Mesendoderm (in vitro differentiated cells): Measurements from ENCODE around the gene GPBP1.
"Not testable (repeated sequence)": the region's sequence is repeated elsewhere in the genome, so short reads cannot be mapped to it uniquely, and the experiment has no call there.

Experiments
- DNase-seq: peaks from one replicate; pipeline ENCODE4 v3.0.0; 2013
- H2AK5ac ChIP-seq: 2 replicates; pipeline ENCODE4 v1.6.1; 2013; ENCODE audit warnings: low read length, inconsistent platforms
- H2BK120ac ChIP-seq: 2 replicates; pipeline ENCODE4 v1.6.1; 2013; ENCODE audit warnings: low read depth, mild to moderate bottlenecking, low read length, moderate library complexity, mixed read lengths
- H2BK15ac ChIP-seq: replicated peaks from 2 replicates; pipeline ENCODE4 v1.6.1; 2013; ENCODE audit warnings: low read depth, mild to moderate bottlenecking, moderate library complexity
- H2BK5ac ChIP-seq: 2 replicates; pipeline ENCODE4 v1.6.1; 2013; ENCODE audit warnings: low read length, inconsistent platforms
- H3K18ac ChIP-seq: 2 replicates; pipeline ENCODE4 v1.6.1; 2013; ENCODE audit warnings: mild to moderate bottlenecking, low read length, mixed read lengths
- H3K23ac ChIP-seq: one replicate; pipeline ENCODE4 v1.6.1; 2013; ENCODE audit warnings: low read length
- H3K27ac ChIP-seq: 2 replicates; pipeline ENCODE4 v1.5.1; 2013; ENCODE audit warnings: low read depth, mild to moderate bottlenecking, inconsistent platforms, low read length, moderate library complexity
- H3K27me3 ChIP-seq: 2 replicates; pipeline ENCODE4 v1.6.1; 2013; ENCODE audit warnings: low read length, control low read depth, mild to moderate bottlenecking, inconsistent platforms; ENCODE audit not compliant: insufficient read depth, poor library complexity
- H3K36me3 ChIP-seq: 2 replicates; pipeline ENCODE4 v1.6.1; 2013; ENCODE audit warnings: low read length, inconsistent platforms; ENCODE audit not compliant: control insufficient read depth, insufficient read depth
- H3K4ac ChIP-seq: one replicate; pipeline ENCODE4 v1.6.1; 2013; ENCODE audit warnings: low read depth, mild to moderate bottlenecking, low read length, moderate library complexity
- H3K4me1 ChIP-seq: 2 replicates; pipeline ENCODE4 v1.6.1; 2013; ENCODE audit warnings: low read depth, low read length, inconsistent platforms; ENCODE audit not compliant: control insufficient read depth
- H3K4me2 ChIP-seq: 2 replicates; pipeline ENCODE4 v1.6.1; 2013; ENCODE audit warnings: low read length
- H3K4me3 ChIP-seq: 2 replicates; pipeline ENCODE4 v1.5.1; 2013; ENCODE audit warnings: mild to moderate bottlenecking, low read length
- H3K56ac ChIP-seq: one replicate; pipeline ENCODE4 v1.6.1; 2013; ENCODE audit warnings: low read length
- H3K79me1 ChIP-seq: 2 replicates; pipeline ENCODE4 v1.6.1; 2013; ENCODE audit warnings: low read length, inconsistent platforms
- H3K79me2 ChIP-seq: 2 replicates; pipeline ENCODE4 v1.6.1; 2013; ENCODE audit warnings: mild to moderate bottlenecking, low read length; ENCODE audit not compliant: control insufficient read depth, insufficient read depth
- H3K9ac ChIP-seq: 2 replicates; pipeline ENCODE4 v1.6.1; 2013; ENCODE audit warnings: low read length, inconsistent platforms
- H4K5ac ChIP-seq: one replicate; pipeline ENCODE4 v1.6.1; 2013; ENCODE audit warnings: low read length
- H4K8ac ChIP-seq: one replicate; pipeline ENCODE4 v1.6.1; 2013; ENCODE audit warnings: low read depth, mild to moderate bottlenecking, control low read depth, low read length, moderate library complexity
- WGBS: extraction: QIAGEN DNeasy Blood & Tissue Kit; methylation state at CpG from one replicate; pipeline ENCODE4 v1.1.7; 2013; ENCODE audit warnings: low lambda C conversion rate, missing lambda C conversion rate; ENCODE audit not compliant: insufficient coverage; ENCODE audit errors: extremely low coverage; 5-methylcytosine and 5-hydroxymethylcytosine counted together

GPBP1 gene

GRCh38 chr5:57277085-57277484 lies 103.2 kb downstream of the GPBP1 start:
- no peak overlapping the region for H3K27ac ChIP-seq
- no peak overlapping the region for H3K18ac ChIP-seq
- H3K23ac ChIP-seq: no peak overlapping the region
- WGBS: no CpG with 5 or more reads among the region's 1 CpG
- H3K4ac ChIP-seq: no peak overlapping the region
- no peak overlapping the region for H3K56ac ChIP-seq
- H2BK5ac ChIP-seq: no peak overlapping the region
- H3K4me3 ChIP-seq: no peak overlapping the region
- peak; percentile 7 for DNase-seq
- no peaks in the 10 kb centered on the region for H3K27me3 ChIP-seq
- no peak overlapping the region for H3K4me2 ChIP-seq
- H4K5ac ChIP-seq: no peak overlapping the region
- no peak overlapping the region for H2BK15ac ChIP-seq
- H3K36me3 ChIP-seq: no peaks in the 10 kb centered on the region
- H2AK5ac ChIP-seq: no peak overlapping the region
- no peaks in the 10 kb centered on the region for H3K79me2 ChIP-seq
- H3K4me1 ChIP-seq: no peaks in the 10 kb centered on the region
- H2BK120ac ChIP-seq: no peak overlapping the region
- H3K9ac ChIP-seq: no peak overlapping the region
- H4K8ac ChIP-seq: no peak overlapping the region
- no peaks in the 10 kb centered on the region for H3K79me1 ChIP-seq

DNA sequence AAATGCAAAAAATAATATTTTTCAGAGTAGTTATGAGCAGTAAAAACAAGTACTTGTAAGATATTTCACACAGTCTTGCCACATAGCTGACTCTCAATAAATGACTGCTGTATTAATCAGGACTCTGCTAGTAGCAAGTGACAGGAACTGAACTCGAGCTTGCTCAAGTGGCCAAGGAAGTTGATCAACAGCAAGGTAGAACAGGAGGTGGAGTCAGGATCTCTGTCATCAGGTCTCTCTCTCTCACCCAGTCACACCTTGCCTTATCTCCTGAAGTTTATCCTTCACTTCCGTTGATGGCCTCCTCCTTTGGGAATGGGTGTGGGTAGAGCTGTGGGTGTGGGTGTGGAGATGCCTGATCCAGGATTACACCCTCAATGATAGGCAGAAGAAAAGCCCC lies 107.0 kb downstream of the GPBP1 start:
- Histone ChIP-seq H4K8ac (no peak overlapping the region), H3K79me2 (no peaks in the 10 kb centered on the region), H3K27ac (no peak overlapping the region), H3K56ac (no peak overlapping the region), H3K4me1 (no peaks in the 10 kb centered on the region), H3K27me3 (no peaks in the 10 kb centered on the region), H3K18ac (no peak overlapping the region), H2BK5ac (no peak overlapping the region), H3K4ac (no peak overlapping the region), H3K9ac (no peak overlapping the region), H2BK15ac (no peak overlapping the region), H2BK120ac (no peak overlapping the region), H2AK5ac (no peak overlapping the region), H3K36me3 (no peaks in the 10 kb centered on the region), H4K5ac (no peak overlapping the region), H3K79me1 (no peaks in the 10 kb centered on the region), H3K23ac (no peak overlapping the region), H3K4me3 (no peak overlapping the region), H3K4me2 (no peak overlapping the region)
- DNase-seq: peak; percentile 47
- no CpG with 5 or more reads among the region's 2 CpGs for WGBS

DNA sequence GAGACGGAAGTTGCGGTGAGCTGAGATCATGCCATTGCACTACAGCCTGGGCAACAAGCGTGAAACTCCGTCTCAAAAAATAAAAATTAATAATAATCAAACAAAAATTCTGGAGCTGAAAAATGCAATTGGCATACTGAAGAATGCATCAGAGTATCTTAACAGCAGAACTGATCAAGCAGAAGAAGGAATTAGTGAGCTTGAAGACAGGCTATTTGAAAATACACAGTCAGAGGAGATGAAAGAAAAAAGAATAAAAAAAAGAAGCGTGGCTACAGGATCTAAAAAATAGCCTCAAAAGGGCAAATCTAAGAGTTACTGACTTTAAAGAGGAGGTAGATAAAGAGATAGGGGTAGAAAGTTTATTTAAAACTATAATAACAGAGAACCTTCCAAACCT lies 111.2 kb downstream of the GPBP1 start:
- not testable (repeated sequence) for H3K27ac ChIP-seq, H3K4me2 ChIP-seq, H3K36me3 ChIP-seq, H3K9ac ChIP-seq, H3K79me1 ChIP-seq, H2BK5ac ChIP-seq, H3K27me3 ChIP-seq, H3K18ac ChIP-seq, DNase-seq, H2BK120ac ChIP-seq, H3K56ac ChIP-seq, H3K79me2 ChIP-seq, H3K4me3 ChIP-seq, H4K8ac ChIP-seq, H2AK5ac ChIP-seq, H3K23ac ChIP-seq, H3K4me1 ChIP-seq, H4K5ac ChIP-seq, H3K4ac ChIP-seq, H2BK15ac ChIP-seq
- no CpG with 5 or more reads among the region's 5 CpGs for WGBS

DNA sequence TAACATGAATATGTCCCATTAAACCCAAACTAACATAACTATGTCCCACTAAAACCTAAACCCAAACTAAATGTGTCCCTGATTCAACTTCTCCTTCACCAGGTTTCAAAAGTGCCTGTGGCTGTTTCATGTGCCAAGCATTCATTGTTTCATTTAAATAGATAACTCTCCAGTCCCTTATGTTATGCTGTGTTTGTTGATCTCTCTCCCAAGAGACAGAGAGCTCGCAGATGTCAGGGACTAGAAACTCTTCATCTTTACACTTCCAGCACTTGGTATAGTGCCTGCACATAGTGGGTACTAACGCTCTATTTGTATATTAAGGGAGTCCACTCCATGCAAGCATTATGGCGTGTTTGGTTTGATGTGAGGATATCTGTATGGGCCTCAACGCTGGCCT lies 118.0 kb downstream of the GPBP1 start:
- Histone ChIP-seq H3K23ac (no peak overlapping the region), H3K56ac (no peak overlapping the region), H3K4ac (no peak overlapping the region), H3K4me3 (no peak overlapping the region), H3K27me3 (no peaks in the 10 kb centered on the region), H3K27ac (no peak overlapping the region), H3K18ac (no peak overlapping the region), H3K79me1 (no peaks in the 10 kb centered on the region), H4K8ac (no peak overlapping the region), H3K4me1 (no peaks in the 10 kb centered on the region), H2BK120ac (no peak overlapping the region), H3K79me2 (no peaks in the 10 kb centered on the region), H2AK5ac (no peak overlapping the region), H2BK5ac (no peak overlapping the region), H3K36me3 (no peaks in the 10 kb centered on the region), H3K9ac (no peak overlapping the region), H4K5ac (no peak overlapping the region), H3K4me2 (no peak overlapping the region), H2BK15ac (no peak overlapping the region)
- WGBS: no CpG with 5 or more reads among the region's 4 CpGs
- DNase-seq: no peak

DNA sequence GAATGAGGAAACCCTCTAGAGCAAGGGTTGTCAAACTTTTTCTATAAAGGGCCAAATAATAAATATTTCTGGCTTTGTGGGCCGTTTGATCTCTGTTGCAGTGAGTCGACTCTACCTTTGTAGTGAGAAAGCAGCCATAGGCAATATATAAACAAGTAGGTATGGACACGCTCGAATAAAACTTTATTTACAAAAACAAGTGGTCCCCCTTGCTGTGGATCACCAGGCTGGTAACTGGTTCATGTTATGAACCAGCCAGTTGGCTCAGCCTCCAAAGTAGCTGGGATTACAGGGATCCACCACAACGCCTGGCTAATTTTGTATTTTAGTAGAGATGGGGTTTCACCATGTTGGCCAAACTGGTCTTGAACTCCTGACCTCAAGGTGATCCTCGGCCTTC lies 118.5 kb downstream of the GPBP1 start:
- H3K4me2 ChIP-seq: no peak overlapping the region
- H4K5ac ChIP-seq: no peak overlapping the region
- no peak overlapping the region for H2BK5ac ChIP-seq
- H3K23ac ChIP-seq: no peak overlapping the region
- H3K79me1 ChIP-seq: no peaks in the 10 kb centered on the region
- no peak overlapping the region for H3K9ac ChIP-seq
- no peak overlapping the region for H3K4me3 ChIP-seq
- no peak overlapping the region for H3K18ac ChIP-seq
- H3K56ac ChIP-seq: no peak overlapping the region
- no peak overlapping the region for H2BK120ac ChIP-seq
- no peak overlapping the region for H2BK15ac ChIP-seq
- no peak overlapping the region for H3K27ac ChIP-seq
- no peaks in the 10 kb centered on the region for H3K79me2 ChIP-seq
- DNase-seq: no peak
- H4K8ac ChIP-seq: no peak overlapping the region
- H3K4me1 ChIP-seq: no peaks in the 10 kb centered on the region
- no peaks in the 10 kb centered on the region for H3K27me3 ChIP-seq
- H2AK5ac ChIP-seq: no peak overlapping the region
- no CpG with 5 or more reads among the region's 6 CpGs for WGBS
- H3K4ac ChIP-seq: no peak overlapping the region
- H3K36me3 ChIP-seq: no peaks in the 10 kb centered on the region

GRCh38 chr5:57298295-57298984 lies 124.6 kb downstream of the GPBP1 start:
- Histone ChIP-seq H4K5ac (no peak overlapping the region), H2AK5ac (no peak overlapping the region), H3K27ac (no peak overlapping the region), H3K23ac (no peak overlapping the region), H3K4me1 (no peaks in the 10 kb centered on the region), H2BK120ac (no peak overlapping the region), H3K27me3 (no peaks in the 10 kb centered on the region), H3K4ac (no peak overlapping the region), H3K18ac (no peak overlapping the region), H3K36me3 (no peaks in the 10 kb centered on the region), H4K8ac (no peak overlapping the region), H2BK15ac (no peak overlapping the region), H2BK5ac (no peak overlapping the region), H3K79me1 (no peaks in the 10 kb centered on the region), H3K4me3 (no peak overlapping the region), H3K9ac (no peak overlapping the region), H3K4me2 (no peak overlapping the region), H3K56ac (peak overlapping the region; percentile 17), H3K79me2 (no peaks in the 10 kb centered on the region)
- peak; percentile 83 for DNase-seq
- WGBS: no CpG with 5 or more reads among the region's 6 CpGs
